Measurements from ENCODE around the gene DMXL1.

Gene DMXL1

DNA sequence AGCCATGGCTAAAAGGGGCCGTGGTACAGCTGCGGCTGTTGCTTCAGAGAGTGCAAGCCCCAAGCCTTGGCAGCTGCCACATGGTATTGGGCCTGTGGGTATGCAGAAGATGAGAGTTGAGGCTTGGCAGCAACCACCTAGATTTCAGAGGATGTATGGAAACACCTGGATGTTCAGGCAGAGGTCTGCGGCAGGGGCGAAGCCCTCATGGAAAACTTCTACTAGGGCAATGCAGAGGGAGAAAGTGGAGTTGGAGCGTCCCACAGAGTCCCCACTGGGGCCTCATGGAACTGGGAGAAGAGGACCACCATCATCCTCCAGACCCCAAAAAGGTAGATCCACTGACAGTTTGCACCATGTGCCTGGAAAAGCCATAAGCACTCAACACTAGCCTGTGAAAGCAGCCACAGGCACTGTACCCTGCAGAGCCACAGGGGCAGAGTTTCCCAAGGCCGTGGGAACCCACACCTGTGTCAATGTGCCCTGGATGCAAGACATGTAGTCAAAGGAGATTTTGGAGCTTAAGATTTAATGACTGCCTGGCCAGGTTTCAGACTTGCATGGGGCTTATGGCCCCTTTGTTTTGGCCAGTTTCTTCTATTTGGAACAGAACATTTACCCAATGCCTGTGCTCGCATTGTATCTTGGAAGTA, 65.9 kb downstream of the DMXL1 start:
- Histone ChIP-seq H3K79me2 (ENCODE audit: insufficient read depth, low read length) (no peaks in the 10 kb centered on the region), H3K4me3 (ENCODE audit: low read depth, low read length, poor library complexity, severe bottlenecking) (no peak overlapping the region), H2AFZ (ENCODE audit: low read length) (no peak overlapping the region), H3K36me3 (ENCODE audit: insufficient read depth, low read length) (peaks cover 64% of the 10 kb centered on the region), H3F3A (ENCODE audit: insufficient read depth, low read length) (no peaks in the 10 kb centered on the region), H3K4me2 (ENCODE audit: low read length) (no peak overlapping the region), H3K9ac (ENCODE audit: low read length) (no peak overlapping the region), H3K9me3 (ENCODE audit: low read length) (peaks cover 20% of the 10 kb centered on the region), H4K20me1 (ENCODE audit: insufficient read depth, low read length) (no peaks in the 10 kb centered on the region), H3K27me3 (ENCODE audit: insufficient read depth, low read length) (no peaks in the 10 kb centered on the region), H3K9me2 (ENCODE audit: low read depth, low read length) (no peaks in the 10 kb centered on the region), H3K4me1 (ENCODE audit: insufficient read depth, low read length, severe bottlenecking) (no peaks in the 10 kb centered on the region), H3K27ac (ENCODE audit: low read depth, low read length, poor library complexity, severe bottlenecking) (no peak overlapping the region)
- TF ChIP-seq, protein P1, sequence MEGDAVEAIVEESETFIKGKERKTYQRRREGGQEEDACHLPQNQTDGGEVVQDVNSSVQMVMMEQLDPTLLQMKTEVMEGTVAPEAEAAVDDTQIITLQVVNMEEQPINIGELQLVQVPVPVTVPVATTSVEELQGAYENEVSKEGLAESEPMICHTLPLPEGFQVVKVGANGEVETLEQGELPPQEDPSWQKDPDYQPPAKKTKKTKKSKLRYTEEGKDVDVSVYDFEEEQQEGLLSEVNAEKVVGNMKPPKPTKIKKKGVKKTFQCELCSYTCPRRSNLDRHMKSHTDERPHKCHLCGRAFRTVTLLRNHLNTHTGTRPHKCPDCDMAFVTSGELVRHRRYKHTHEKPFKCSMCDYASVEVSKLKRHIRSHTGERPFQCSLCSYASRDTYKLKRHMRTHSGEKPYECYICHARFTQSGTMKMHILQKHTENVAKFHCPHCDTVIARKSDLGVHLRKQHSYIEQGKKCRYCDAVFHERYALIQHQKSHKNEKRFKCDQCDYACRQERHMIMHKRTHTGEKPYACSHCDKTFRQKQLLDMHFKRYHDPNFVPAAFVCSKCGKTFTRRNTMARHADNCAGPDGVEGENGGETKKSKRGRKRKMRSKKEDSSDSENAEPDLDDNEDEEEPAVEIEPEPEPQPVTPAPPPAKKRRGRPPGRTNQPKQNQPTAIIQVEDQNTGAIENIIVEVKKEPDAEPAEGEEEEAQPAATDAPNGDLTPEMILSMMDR (IDR thresholded peaks at IDR 0.05; ENCODE audit: low read length), result no peak
- TF ChIP-seq EZH2 (IDR thresholded peaks at IDR 0.05; ENCODE audit: borderline replicate concordance, low read length), result no peak

DNA sequence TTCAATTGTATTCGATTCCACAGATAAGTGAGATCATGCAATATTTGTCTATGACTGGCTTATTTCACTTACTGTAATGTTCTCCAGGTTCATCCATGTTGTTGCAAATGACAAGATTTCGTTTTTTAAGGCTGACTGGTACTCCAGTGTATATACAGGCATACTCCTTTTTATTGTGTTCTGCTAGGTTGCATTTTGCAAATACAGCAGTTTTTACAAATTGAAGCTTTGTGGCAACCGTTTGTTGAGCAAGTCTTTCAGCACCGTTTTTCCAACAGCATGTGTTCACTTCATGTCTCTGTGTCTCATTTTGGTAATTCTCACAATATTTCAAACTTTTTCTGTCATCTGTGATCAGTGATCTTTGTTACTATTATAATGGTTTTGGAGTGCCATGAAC, 82.7 kb downstream of the DMXL1 start:
- Histone ChIP-seq H3K9me3 (ENCODE audit: low read length) (peaks cover 6% of the 10 kb centered on the region; the same call in 1 of the 2 replicates), H4K20me1 (ENCODE audit: insufficient read depth, low read length) (no peaks in the 10 kb centered on the region), H3K4me1 (ENCODE audit: insufficient read depth, low read length, severe bottlenecking) (no peaks in the 10 kb centered on the region), H3K9ac (ENCODE audit: low read length) (no peak overlapping the region), H3K4me3 (ENCODE audit: low read depth, low read length, poor library complexity, severe bottlenecking) (no peak overlapping the region), H3F3A (ENCODE audit: insufficient read depth, low read length) (no peaks in the 10 kb centered on the region), H3K79me2 (ENCODE audit: insufficient read depth, low read length) (no peaks in the 10 kb centered on the region), H2AFZ (ENCODE audit: low read length) (no peak overlapping the region), H3K9me2 (ENCODE audit: low read depth, low read length) (no peaks in the 10 kb centered on the region), H3K4me2 (ENCODE audit: low read length) (no peak overlapping the region), H3K27ac (ENCODE audit: low read depth, low read length, poor library complexity, severe bottlenecking) (no peak overlapping the region), H3K36me3 (ENCODE audit: insufficient read depth, low read length) (peaks cover 63% of the 10 kb centered on the region), H3K27me3 (ENCODE audit: insufficient read depth, low read length) (no peaks in the 10 kb centered on the region)
- TF ChIP-seq, protein P1 (IDR thresholded peaks at IDR 0.05; ENCODE audit: low read length), result no peak
- no peak for TF ChIP-seq EZH2 (IDR thresholded peaks at IDR 0.05; ENCODE audit: borderline replicate concordance, low read length)

DNA sequence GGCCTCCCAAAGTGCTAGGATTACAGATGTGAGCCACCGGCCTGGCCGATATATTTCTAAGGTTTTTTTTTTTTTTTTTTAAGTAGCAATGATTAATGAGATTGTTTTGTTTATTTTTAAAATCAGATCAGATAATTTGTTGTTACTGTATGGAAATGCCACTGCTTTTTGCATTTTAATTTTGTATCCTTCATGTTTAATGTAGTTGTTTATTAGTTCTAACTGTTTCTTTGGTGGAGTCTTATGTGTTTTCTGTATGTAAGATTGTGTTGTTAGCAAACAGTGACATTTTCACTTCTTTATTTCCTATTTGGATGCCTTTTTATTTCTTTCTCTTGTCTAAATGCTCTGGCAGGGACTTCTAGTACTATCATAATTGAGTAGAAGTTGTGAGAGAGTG, 87.3 kb downstream of the DMXL1 start:
- Histone ChIP-seq H3K4me2 (ENCODE audit: low read length) (no peak overlapping the region), H3K9me3 (ENCODE audit: low read length) (peaks cover 6% of the 10 kb centered on the region; the same call in 1 of the 2 replicates), H3K4me1 (ENCODE audit: insufficient read depth, low read length, severe bottlenecking) (no peaks in the 10 kb centered on the region), H3K9ac (ENCODE audit: low read length) (no peak overlapping the region), H3K9me2 (ENCODE audit: low read depth, low read length) (no peaks in the 10 kb centered on the region), H4K20me1 (ENCODE audit: insufficient read depth, low read length) (no peaks in the 10 kb centered on the region), H3K4me3 (ENCODE audit: low read depth, low read length, poor library complexity, severe bottlenecking) (no peak overlapping the region), H3K27ac (ENCODE audit: low read depth, low read length, poor library complexity, severe bottlenecking) (no peak overlapping the region), H2AFZ (ENCODE audit: low read length) (no peak overlapping the region), H3K27me3 (ENCODE audit: insufficient read depth, low read length) (no peaks in the 10 kb centered on the region), H3K79me2 (ENCODE audit: insufficient read depth, low read length) (no peaks in the 10 kb centered on the region), H3K36me3 (ENCODE audit: insufficient read depth, low read length) (peaks cover 40% of the 10 kb centered on the region; the same call in 1 of the 2 replicates), H3F3A (ENCODE audit: insufficient read depth, low read length) (no peaks in the 10 kb centered on the region)
- TF ChIP-seq, protein P1 (IDR thresholded peaks at IDR 0.05; ENCODE audit: low read length), result no peak
- TF ChIP-seq EZH2 (IDR thresholded peaks at IDR 0.05; ENCODE audit: borderline replicate concordance, low read length), result no peak
